Activated B cell treated with CpG ODN at 0.5 μM for 24 hours (primary cell): ENCODE data around the gene DUSP28. TPM values are rescaled to one million over a fixed set of nuclear protein-coding genes. Genes with fewer than 3 reads are reported as not detected.

Experiments
- ATAC-seq: fragments of 200-7000 bp; cut with Tn5 transposase; one replicate; pipeline ENCODE4 v1.10.0; 2021; ENCODE audit warnings: low read depth, mild to moderate bottlenecking, moderate library complexity
- CTCF ChIA-PET: fragments of 350-600 bp; sonication (Branson Sonifier 250); formaldehyde crosslinking; loops from one replicate; lab custom pipeline; 2021; ENCODE audit warnings: antibody characterized with exemption; lab: Charles Lee
- POLR2A ChIA-PET: fragments of 350-600 bp; sonication (Branson Sonifier 250); formaldehyde crosslinking; loops from one replicate; lab custom pipeline; 2021; ENCODE audit warnings: antibody characterized with exemption; lab: Charles Lee
- DNase-seq: peaks from one replicate; pipeline ENCODE4 v3.0.0; 2022
- H3K27ac Mint-ChIP-seq: one replicate; pipeline ENCODE4 v1.8.0; 2020; ENCODE audit warnings: mixed read lengths
- H3K27me3 Mint-ChIP-seq: one replicate; pipeline ENCODE4 v1.8.0; 2021; ENCODE audit warnings: mixed read lengths
- H3K36me3 Mint-ChIP-seq: one replicate; pipeline ENCODE4 v1.8.0; 2021; ENCODE audit warnings: low read depth, mixed read lengths
- H3K4me1 Mint-ChIP-seq: one replicate; pipeline ENCODE4 v1.8.0; 2021; ENCODE audit warnings: mixed read lengths
- H3K4me3 Mint-ChIP-seq: one replicate; pipeline ENCODE4 v1.8.0; 2020; ENCODE audit warnings: mild to moderate bottlenecking, mixed read lengths
- H3K9me3 Mint-ChIP-seq: one replicate; pipeline ENCODE4 v1.8.0; 2020; ENCODE audit warnings: mixed read lengths
- intact Hi-C: fragments of 100-400 bp; cut with micrococcal nuclease; formaldehyde crosslinking; loops from one replicate; pipeline ENCODE4 v1.15.1; 2024
- total RNA-seq: library from RNA; stranded (reverse); gene quantifications from 2 replicates; pipeline ENCODE4 v1.2.3, GENCODE V29; 2022
- TF ChIP-seq, protein P1 (sequence below): fragments of 200-600 bp; IDR thresholded peaks from one replicate; pipeline ENCODE4 v1.8.0; 2022; ENCODE audit warnings: antibody characterized with exemption, mild to moderate bottlenecking

The DUSP28 gene
- total RNA-seq, 1 donor from 2014 or later, result 11.5 TPM

DNA sequence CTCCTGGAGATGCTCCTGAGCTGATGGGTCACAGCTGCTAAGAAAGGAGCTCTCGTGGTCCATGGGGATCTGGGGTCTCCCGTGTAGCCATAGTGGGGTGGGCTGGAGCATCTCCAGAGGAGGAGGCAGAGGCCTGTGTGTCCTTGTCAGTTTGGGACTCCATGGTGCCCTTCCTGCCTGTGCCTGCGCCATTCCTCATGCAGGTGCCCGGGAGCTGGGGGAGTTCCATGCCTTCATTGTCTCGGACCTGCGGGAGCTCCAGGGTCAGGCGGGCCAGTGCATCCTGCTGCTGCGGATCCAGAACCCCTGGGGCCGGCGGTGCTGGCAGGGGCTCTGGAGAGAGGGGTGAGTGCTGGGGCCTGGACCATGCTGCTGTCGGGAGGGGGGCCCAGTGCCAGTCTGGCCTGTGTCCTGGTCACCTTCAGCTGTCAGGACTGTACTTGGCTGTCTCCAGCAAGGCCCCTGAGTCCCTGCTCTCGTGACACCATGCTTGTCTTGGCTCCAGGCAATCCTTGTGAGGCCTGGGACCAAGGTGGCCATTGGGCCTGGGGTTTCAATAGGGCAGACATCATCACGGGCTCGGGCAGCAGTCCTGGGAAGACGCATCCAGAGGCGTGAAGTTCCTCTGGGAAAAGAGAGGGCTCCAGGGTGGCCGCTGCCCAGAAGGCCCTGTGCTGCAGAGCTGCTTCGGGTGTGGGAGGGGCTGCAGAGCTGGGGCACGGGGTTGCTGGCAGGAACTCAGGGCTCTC lies 33.7 kb downstream of the DUSP28 start:
- H3K9me3 Mint-ChIP-seq, result no peaks in the 10 kb centered on the region
- CTCF ChIA-PET, result no interaction called here
- intact Hi-C loops, result no loop called here
- POLR2A ChIA-PET, result no interaction called here
- H3K4me3 Mint-ChIP-seq, result no peak overlapping the region
- no peak for DNase-seq
- no peak for ATAC-seq
- H3K27ac Mint-ChIP-seq, result no peak overlapping the region
- TF ChIP-seq, protein P1, sequence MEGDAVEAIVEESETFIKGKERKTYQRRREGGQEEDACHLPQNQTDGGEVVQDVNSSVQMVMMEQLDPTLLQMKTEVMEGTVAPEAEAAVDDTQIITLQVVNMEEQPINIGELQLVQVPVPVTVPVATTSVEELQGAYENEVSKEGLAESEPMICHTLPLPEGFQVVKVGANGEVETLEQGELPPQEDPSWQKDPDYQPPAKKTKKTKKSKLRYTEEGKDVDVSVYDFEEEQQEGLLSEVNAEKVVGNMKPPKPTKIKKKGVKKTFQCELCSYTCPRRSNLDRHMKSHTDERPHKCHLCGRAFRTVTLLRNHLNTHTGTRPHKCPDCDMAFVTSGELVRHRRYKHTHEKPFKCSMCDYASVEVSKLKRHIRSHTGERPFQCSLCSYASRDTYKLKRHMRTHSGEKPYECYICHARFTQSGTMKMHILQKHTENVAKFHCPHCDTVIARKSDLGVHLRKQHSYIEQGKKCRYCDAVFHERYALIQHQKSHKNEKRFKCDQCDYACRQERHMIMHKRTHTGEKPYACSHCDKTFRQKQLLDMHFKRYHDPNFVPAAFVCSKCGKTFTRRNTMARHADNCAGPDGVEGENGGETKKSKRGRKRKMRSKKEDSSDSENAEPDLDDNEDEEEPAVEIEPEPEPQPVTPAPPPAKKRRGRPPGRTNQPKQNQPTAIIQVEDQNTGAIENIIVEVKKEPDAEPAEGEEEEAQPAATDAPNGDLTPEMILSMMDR, result no peak
- H3K4me1 Mint-ChIP-seq, result peaks cover 3% of the 10 kb centered on the region
- H3K36me3 Mint-ChIP-seq, result peaks cover 42% of the 10 kb centered on the region
- no peaks in the 10 kb centered on the region for H3K27me3 Mint-ChIP-seq

DNA sequence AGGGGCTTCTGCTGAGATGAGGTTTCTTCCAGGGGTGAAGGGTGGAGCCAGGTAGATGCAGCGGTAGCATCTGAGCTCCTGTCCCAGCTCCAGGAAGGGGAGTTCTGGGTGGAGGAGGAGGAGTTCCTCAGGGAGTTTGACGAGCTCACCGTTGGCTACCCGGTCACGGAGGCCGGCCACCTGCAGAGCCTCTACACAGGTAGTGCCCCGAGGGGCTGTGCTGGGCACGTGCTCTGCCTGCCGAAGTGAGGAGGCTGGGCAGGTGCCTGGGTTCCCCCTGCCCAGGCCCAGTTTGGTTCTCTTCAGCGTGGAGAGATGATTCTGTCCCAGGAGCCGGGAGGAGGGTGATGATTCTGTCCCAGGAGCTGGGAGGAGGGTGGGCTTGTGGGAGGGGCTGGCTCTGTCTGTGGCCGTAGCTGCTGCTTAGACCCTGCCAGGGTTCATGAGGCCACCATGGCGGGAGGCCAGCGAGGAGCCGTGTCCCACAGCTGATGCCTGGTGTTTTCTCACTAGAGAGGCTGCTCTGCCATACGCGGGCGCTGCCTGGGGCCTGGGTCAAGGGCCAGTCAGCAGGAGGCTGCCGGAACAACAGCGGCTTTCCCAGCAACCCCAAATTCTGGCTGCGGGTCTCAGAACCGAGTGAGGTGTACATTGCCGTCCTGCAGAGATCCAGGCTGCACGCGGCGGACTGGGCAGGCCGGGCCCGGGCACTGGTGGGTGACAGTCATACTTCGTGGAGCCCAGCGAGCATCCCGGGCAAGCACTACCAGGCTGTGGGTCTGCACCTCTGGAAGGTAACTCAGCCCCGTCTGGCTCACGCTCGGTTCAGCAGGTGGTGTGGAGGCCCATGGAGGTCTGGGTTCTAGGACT lies 34.6 kb downstream of the DUSP28 start:
- CTCF ChIA-PET, result no interaction called here
- no peaks in the 10 kb centered on the region for H3K9me3 Mint-ChIP-seq
- DNase-seq, result no peak
- peaks cover 44% of the 10 kb centered on the region for H3K36me3 Mint-ChIP-seq
- H3K27ac Mint-ChIP-seq, result no peak overlapping the region
- H3K4me3 Mint-ChIP-seq, result no peak overlapping the region
- TF ChIP-seq, protein P1, result no peak
- H3K27me3 Mint-ChIP-seq, result no peaks in the 10 kb centered on the region
- no peaks in the 10 kb centered on the region for H3K4me1 Mint-ChIP-seq
- intact Hi-C loops, result no loop called here
- ATAC-seq, result no peak
- POLR2A ChIA-PET, result no interaction called here

DNA sequence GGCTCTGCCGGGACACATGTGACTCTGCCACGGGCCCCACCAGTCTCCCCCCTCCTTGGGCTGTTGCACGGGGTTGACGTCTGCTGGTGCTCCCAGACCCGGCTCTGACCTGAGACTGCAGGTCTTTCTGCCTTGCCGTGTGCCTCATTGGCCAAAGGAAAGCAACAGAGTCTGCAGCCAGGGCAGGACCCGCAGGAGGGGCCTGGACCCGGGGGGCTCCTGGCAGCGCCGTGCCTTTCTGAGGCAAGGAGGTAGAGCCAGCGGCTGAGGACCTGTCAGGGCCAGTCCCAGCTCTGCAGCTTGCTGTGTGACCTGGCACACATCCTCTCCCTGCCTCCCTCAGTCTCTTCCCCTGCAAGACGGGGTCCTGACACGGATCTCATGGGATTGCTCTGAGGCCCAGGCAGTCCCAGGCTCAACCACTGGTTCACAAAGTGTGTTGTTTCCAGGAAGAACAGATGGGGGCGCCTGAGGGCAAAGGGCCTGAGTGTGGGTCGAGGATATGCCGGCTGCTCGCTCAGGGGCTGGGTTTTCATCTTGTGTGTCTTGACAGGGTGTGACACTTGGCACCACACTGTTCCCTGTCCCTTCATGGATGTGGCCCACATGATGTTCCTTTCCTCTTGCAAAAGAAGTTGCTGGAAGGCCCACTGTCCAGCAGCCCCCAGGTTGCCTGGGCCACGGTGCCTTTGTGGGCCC lies 35.4 kb downstream of the DUSP28 start:
- Mint-ChIP-seq H3K27me3 (no peaks in the 10 kb centered on the region), H3K9me3 (no peaks in the 10 kb centered on the region), H3K4me3 (no peak overlapping the region), H3K4me1 (no peaks in the 10 kb centered on the region), H3K27ac (no peak overlapping the region), H3K36me3 (peaks cover 45% of the 10 kb centered on the region)
- CTCF ChIA-PET, result no interaction called here
- intact Hi-C loops, result no loop called here
- DNase-seq, result no peak
- TF ChIP-seq, protein P1, result no peak
- POLR2A ChIA-PET, result interaction anchor here (0.9 kb wide), 1 partner anchor 30 kb away, joined by 3 read pairs; no protein-coding TSS in a partner anchor
- ATAC-seq, result no peak

DNA sequence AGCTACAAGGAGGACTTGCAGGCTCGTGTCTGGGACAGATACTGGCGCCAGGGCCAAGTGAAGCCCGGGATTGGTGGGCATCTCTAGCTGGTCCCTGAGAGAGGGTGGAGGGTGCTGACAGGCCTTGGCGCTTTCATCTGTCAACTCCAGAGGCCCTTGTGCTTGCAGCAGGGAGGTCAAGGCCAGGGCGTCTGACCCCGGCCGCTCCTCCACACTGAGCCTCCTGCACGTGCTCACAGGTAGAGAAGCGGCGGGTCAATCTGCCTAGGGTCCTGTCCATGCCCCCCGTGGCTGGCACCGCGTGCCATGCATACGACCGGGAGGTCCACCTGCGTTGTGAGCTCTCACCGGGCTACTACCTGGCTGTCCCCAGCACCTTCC lies 35.9 kb downstream of the DUSP28 start:
- DNase-seq (no peak), ATAC-seq (no peak)
- Mint-ChIP-seq H3K27me3 (no peaks in the 10 kb centered on the region), H3K36me3 (peaks cover 43% of the 10 kb centered on the region), H3K4me3 (no peak overlapping the region), H3K4me1 (no peaks in the 10 kb centered on the region), H3K9me3 (no peaks in the 10 kb centered on the region), H3K27ac (no peak overlapping the region)
- intact Hi-C loops, result no loop called here
- TF ChIP-seq, protein P1, result no peak
- CTCF ChIA-PET, result no interaction called here
- POLR2A ChIA-PET, result interaction anchor here (0.9 kb wide), 1 partner anchor 30 kb away, joined by 3 read pairs; no protein-coding TSS in a partner anchor
